ENCODE measurements around the gene IL22RA1.

IL22RA1 gene

DNA sequence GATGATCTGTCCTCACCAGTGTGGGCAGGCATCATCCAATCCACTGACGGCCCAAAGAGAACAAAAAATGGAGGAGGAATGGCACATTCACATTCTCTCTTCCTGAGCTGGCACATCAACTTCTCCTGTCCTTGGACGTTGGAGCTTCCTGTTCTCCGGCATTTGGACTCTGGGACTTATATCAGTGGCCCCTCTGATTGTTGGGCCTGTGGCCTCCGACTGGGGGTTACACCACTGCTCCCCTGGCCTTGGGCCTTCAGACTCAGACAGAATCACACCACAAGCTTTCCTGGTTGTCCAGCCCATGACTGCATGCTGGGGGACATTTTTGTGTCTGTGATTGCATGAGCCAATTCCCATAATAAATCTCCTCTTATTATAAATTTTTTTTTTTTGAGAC, 24.1 kb upstream of the IL22RA1 start:
- no peak for DNase-seq (ENCODE audit: low spot score)

DNA sequence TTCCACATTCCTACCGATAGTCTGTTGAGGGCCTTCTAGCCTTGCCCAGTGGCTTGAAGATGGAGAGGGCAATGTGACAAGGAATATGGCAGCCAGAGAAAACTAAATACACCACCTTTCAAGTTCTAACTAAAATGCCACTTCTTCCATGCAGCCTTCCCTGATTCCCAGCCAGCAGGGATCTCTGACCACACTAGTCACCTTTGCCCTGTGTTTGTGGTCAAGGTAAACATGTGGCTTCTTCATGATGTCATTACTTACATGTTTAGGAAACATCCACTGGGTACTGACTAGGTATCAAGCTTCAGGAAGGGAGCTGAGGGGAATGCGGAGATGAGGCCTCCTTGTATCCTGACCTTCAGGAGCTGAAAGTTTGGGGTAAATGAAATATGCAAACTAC, 22.6 kb upstream of the IL22RA1 start:
- DNase-seq (ENCODE audit: low spot score) = no peak

DNA sequence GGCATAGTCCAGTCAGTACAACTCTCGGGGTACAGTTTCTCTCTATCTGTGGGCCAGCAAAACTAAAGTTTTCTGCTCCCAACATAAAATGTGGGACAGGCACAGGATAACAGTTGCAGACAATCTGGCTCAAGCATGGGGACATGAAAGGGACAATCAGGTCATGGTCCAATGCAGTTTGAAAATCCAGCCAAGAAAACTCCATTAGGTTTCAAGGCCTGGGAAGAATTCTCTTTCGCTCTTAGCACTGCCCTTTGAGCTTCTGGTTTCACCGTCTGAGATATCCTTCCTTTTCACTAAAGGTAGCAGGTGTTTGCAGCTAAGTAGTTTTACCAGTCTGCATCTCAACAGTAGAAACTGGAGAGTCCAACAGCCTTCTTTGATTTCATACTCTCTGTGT, 21.1 kb upstream of the IL22RA1 start:
- no peak for DNase-seq (ENCODE audit: low spot score)

DNA sequence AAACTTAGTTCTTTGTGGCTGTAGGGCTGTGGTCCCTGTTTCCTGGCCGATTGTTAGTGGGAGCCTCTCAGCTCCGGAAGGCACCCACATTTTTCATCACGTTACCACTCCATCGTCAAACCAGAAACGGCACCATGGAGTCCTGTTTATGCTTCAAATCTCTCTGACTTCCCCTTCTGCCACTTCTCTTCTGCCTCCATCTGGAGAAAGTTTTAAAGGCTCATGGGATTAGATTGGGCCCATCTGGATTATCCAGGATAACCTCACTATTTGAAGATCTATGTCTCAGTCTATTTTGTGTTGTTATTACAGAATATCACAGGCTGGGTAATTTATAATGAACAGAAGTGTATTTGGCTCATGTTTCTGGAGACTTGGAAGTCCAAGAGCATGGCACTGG, 19.3 kb upstream of the IL22RA1 start:
- no peak for DNase-seq (ENCODE audit: low spot score)

DNA sequence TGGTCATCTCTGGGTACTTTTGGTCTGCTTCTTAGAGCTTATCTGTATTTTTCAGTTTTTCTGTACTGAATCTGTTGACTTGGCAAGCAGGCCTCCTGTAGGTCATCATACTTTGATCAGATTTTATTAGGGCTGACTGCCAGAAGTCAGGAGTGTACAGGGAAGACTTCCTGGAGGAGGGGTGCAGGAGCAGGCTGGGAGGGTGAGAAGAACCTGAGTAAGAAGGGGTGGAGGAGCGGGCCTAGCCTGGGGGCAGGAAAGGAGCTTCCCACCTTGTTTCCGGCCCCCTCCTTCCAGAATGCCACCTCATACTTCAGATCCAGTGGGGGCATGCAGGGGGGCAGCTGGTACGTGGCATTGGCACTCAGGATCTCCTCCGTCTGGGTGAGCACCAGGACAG, 18.3 kb upstream of the IL22RA1 start:
- no peak for DNase-seq (ENCODE audit: low spot score)

DNA sequence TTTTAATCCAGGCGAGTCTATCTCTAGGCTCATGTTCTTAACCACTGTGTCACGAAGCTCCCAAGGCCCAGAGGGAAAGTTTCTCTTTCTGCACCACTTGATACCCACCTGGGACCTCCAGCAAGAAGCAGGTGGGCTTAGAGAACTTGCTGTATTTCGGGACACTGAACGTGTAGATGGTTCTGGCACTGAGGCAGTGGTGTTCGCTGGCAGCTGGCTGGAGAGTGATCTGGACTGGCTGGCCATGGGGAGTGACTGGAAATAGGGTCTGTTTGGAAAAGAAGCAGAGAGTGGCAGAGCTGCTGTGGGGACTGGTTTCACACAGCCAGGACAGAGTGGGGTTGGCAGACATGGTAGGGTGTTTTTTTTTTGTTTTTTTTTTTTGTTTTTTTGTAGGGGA, 16.4 kb upstream of the IL22RA1 start:
- DNase-seq (ENCODE audit: low spot score) = no peak

DNA sequence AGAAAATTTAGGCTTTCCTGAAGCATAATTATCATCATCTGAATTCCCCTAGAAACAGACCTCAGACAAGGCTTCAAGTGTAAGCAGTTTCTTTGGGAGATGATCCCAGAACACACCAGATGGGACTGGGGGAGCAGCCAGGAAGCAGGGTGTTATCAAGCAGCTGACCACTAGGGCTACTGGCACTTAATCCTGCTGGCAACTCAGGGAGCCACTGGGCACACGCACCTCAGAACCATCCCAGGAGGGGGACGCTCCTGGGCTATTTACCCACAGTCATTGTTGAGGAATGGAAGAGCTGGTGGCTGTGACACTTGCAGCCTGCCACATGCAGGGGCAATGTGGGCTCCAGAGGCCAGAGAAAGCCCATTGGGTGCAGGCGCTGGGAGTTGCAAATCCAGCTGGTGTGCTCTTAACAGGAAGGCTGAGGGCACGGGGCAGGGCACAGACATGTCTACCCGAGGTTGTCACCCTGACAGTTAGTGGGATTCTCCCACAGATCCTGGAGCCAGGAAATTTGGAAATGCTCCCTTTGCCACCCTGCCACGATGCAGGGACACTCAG, 15.1 kb upstream of the IL22RA1 start:
- DNase-seq (ENCODE audit: low spot score) = no peak

DNA sequence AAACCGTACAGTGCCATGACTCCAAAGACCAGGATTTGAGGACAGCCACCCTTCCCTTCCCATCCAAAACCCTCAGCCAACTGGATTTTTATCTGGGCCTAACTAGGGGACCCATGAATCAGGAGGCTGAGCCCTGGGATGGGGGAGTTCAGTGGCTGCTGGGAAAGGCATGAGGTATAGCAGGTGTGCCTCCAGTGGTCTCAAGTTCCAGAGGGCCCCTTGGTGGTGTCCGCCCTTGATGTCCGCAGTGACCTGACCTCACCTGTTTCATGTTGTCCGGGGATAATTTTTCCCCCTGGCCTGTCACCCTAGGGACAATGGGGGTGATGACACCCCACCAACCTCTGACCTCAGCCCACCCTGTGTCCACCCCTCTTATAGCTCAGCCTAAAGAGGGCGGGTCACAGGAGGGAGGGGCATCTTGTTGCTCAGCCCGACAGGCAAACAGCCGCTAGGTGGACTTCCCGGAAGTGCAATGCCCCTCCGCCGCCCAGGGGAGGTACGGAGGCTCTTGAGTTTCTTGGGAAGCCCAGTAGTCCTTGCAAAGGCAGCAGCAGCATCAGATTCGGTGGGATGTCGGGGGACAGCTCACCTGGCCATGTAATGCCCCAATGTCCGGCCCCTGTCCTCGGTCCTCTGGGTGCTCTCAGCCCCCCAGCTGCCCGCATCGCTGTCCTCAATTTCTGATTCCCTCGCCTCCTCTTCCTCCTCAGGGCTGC, 13.8 kb upstream of the IL22RA1 start:
- no peak for DNase-seq (ENCODE audit: low spot score)

DNA sequence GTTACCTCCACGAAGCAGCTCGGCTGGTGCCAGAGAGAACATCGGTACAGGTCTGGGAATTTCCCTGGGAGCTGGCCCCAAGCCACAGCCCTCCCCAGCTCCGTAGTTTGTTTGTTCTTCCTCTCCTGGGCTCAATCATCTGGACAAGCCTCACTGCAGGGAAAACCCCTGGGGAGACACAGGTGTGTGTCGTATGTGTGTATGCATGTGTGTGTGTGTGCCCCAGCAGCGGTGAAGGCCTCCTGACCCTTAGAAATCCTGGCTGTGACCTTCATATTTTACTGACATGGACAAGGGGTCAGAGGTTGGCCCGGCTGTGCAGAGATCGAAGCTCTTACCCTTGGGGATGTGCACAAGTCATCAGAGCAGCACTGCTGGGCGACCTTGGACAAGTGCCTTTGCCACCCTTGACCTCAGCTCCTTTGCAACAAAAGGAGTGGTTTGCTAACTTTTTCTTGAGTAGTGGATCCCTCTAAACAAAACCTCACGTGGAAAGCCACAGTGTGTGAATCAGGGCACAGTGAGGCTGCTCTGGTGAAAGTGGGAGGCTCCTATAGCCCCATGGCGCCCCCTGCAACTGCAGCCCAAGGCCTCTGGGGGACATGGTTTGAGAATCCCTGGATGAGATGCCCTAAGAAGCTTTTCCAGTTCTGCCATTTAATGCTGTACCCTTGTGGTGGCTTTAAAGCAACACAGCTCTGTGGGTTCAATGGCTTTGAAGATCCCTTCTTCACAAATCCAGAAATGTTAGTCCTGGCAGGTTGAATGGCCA, 12.3 kb upstream of the IL22RA1 start:
- DNase-seq (ENCODE audit: low spot score) = no peak

DNA sequence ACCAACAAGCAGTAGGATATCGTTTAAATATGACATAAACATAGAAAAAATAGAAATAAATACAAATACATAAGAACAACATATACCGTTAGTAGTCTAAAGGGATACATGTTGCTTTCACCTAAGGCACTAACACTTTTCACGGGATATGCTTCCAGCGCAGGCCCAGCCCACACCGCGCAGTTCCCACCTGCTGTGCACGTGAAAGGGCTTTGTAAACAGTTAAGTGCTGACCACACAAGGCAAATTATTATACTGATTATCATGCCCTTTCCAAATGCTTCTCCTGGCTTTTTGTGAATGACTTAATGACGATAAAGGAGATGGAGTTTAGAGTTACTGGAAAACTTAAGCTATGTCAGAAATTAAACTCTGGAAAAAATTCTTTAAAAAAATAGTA, 11.3 kb upstream of the IL22RA1 start:
- DNase-seq (ENCODE audit: low spot score) = no peak

DNA sequence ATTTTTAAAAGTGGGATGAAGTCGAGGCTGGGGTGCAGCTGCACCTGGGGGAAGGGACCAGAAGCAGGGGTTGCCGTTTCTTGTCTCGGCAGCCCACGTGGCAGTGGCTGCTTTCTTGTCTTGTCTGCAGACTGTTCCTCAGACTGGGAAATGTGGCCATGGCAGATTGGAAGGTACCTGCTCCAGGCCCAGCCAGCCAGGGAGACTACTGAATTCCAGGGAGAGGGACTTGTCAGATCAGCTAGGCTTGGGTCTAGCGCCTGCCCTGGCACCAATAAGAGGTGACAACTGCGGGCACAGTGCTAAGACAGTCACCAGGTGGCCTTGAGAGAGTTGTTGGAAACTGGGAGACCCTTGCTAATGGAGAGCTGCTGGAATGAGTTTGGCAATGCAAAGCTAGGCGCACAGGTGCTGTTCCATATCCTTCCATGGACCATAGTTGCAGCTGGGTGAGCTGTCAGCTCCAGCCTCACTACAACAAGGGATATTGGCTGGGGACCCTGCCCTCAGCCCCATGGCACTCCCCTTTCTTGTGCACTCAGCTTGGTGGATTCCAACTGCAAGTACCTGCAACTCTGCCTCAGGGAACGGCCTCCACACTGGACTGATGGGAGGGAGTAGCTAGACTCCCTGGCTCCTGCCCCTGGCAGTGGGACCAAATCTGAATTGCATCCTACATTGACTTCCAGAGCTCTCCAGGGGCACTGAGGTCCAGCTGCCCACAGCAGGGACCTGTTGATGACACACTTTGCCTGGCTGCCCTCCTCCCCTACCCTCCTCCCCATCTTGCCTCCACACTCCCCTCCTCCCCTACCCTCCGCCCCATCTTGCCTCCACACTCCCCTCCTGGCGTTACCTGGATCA, 9.9 kb upstream of the IL22RA1 start:
- DNase-seq (ENCODE audit: low spot score) = no peak

DNA sequence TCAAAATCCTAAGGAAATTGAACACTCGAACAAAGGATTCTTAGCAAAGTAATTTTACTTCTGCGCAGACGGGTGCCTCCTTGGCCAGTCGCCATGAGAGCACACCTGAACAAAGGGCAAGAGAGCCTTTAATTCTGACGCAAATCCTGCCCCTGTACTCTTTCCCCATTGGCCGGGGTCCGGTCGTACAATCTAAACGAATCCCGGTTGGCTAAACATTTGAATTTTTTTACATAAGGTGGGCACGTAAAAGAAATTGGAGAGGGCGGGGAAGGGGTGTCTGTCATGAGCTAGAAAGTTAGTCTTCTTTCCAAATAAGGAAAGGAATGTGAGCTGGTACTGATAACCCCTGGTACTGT, 8.2 kb upstream of the IL22RA1 start:
- no peak for DNase-seq (ENCODE audit: low spot score)

DNA sequence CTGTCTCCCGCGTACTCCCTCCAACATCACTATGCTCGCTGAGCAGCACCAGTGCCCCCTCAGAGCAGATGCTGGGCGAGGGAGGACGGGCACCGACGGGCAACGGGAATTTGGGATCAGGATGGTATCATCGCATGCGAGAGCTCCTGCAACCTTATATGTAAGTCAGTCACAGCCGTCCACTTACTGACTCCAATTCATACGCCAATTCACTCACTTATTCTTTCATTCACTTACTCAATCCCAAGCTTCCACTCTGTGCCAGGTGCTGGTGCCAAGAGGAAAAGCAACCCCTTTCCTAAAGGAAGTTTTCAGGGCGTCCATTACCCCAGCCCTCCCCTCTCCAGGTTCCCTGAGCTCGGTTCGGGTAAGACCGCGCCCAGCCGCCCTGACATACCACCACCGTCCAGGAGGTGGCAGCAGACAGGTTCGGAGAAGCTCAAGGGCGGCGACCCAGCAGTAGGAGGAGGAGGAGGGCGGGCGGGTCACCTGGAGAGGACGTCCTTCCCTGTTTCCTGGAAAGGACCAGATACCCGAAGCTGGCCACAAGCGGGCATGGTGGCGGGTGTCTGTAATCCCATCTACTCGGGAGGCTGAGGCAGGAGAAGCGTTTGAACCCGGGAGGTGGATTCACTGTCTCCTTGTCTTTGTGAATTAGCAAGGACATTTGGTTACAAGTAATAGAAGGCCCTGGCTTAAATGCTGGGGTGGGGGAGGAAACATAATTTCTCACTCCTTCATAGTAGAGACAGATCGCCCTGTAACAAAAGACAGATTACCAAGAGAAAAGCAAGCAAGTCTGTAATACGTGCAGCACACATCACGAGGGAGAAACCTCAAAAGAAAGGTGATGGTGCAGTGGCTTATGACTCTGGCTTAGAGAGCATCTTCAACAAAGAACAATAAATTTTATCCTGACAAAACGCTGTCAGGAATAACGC, 7.6 kb upstream of the IL22RA1 start:
- DNase-seq (ENCODE audit: low spot score) = peak; percentile 88

DNA sequence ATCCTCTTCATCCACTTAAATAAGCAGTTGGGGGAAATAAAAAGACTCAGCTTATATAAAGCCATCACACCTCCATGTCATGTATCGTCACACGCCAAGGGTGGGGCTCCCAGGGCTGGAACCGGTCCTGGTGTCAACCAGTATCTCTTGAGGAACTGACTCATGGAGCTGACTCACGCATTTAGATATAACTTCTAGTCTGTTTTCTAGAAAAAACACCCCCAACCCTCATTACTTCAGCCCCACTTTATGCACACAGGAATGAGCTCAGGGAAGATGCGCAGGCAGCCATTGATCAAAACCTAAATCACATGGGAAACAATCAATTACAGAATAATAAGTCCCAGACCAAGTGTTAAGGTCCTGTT, 6.9 kb upstream of the IL22RA1 start:
- no peak for DNase-seq (ENCODE audit: low spot score)

DNA sequence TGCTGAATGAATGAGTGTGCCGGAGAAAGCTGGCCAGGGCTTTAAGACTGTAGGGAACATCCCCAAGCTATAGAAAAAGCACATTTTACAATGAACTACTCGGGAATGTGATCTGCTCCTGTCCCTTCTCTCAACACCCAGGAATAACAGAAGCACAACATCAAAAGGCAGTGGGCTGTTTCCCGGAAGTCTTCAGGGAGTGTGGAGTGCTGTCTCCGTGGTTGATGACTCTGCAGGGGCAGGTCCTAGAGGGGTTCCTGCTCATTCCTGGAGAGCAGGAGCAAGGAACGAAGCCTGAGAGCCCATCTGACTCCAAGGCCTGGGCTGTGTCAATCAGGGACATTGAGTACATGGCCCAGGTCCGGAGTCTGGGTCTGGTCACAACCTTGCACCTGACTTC, 4.9 kb upstream of the IL22RA1 start:
- DNase-seq (ENCODE audit: low spot score) = no peak

DNA sequence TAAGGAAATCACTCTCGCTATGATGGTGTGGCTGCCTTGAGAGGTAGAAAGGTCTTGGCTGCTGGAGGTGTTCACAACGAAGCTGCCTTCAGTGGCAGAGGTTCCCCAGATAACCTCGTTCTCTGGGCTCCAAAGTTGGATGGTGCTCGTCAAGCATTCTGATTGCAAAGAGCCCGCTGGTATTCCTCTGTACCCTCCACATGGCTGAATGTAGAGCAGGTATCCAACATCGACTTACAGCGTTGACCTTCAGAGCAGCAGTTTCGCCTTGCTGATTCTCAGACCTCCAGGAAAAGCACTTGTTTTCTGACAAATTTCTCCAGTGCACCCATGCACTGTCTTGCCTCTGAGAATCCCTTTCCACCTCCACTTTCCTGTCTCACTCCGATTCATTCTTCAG, 4.3 kb upstream of the IL22RA1 start:
- no peak for DNase-seq (ENCODE audit: low spot score)

DNA sequence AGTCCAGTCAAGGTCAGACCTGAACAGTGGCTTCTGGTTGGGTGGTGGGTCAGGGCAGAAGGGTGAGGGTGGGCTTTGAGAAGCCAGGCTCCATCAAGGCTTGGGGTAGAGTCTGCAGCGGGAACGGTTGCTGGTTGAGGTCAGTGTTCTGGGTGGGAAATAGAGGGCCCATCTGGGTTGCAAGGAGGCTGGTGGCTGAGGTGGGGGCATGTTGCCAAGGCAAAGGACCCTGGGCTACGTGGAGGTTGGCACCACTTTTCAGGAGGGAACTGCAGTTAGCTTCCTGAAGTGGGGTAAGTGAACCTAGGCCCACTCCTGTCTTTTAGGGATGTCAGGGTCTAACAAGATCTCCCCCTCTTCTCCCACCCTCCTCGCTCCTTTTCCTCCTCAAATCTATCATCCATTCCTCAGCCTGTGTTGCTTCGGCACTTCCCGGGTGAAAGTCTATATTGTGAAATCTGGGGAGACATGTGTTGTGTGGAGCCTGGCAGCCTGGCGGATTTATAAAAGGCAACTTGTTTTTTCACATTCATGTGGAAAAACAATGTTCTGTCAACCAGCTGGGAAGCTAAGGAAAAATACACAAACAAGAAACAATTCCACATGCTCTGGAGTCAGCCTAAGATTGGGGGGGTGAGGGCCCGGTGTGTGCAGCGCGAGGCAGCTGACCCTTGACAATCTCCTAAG, 1.5 kb downstream of the IL22RA1 start:
- DNase-seq (ENCODE audit: low spot score) = peak; percentile 58

DNA sequence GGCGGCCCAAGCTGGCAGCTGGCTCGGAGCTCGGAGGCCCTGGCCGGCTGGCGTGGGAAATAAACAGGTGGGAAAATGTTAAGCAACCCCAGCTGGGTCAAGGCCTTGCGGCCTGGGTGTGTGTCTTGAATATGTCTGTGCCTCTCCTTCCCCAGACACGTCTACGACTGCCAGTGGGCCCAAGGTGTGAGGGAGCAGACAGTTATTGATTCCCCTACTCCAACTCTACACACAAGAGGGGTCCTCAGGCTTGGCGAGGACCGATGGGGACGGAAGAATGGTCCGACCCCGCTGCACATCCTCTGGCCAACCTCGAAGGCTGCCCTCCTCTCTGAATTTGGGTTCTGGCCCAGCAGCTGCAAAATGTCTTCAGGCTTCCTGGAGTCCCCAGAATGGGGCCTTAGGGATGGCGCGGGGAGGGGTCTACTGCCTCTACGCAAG, 2.2 kb downstream of the IL22RA1 start:
- DNase-seq (ENCODE audit: low spot score) = no peak

DNA sequence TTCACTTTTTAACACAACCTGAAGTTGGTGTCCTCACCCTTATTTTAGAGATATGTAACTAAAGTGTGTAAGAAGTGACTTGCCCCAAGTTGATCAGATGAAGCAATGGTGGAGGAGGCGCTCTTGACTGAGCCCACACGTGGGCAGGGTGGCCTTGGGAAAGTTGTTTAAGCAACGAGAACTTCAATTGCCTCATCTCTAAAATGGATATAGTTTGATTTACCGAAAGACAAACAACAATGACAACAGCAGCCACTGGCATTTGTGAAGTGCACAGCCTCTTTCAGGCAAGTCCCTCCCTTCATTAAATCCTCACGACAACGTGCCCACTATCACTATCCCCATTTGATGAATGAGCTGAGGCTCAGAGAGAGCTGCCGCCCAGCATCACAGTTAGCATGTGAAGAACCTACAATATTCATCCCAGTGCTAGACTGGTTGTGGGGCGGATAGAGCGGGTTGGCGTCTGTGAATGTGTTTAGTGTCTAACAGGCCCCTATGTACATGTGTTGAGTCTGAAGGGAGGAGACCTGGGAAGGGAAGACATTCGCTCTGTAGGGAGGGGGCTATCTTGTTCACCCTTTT, 3.0 kb downstream of the IL22RA1 start:
- no peak for DNase-seq (ENCODE audit: low spot score)

DNA sequence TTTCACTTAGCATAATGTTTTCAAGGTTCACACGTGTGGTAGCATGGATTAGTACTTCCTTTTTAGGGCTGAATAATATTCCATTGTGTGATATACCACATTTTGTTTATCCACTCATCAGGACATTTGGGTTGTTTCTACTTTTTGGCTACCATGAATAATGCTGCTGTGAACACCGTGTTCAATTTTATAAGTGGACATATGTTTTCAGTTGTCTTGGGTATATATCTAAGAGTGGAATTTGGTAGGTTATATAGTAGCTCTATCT, 3.8 kb downstream of the IL22RA1 start:
- no peak for DNase-seq (ENCODE audit: low spot score)

Measured in Ammon's horn (tissue), 1 donor.